ELR (cell line): ENCODE measurements around the gene RAP2B.

Experiments used
- DNase-seq: peaks from one replicate; pipeline ENCODE4 v3.0.0-alpha.2; 2015; ENCODE audit warnings: low read depth

RAP2B gene

DNA sequence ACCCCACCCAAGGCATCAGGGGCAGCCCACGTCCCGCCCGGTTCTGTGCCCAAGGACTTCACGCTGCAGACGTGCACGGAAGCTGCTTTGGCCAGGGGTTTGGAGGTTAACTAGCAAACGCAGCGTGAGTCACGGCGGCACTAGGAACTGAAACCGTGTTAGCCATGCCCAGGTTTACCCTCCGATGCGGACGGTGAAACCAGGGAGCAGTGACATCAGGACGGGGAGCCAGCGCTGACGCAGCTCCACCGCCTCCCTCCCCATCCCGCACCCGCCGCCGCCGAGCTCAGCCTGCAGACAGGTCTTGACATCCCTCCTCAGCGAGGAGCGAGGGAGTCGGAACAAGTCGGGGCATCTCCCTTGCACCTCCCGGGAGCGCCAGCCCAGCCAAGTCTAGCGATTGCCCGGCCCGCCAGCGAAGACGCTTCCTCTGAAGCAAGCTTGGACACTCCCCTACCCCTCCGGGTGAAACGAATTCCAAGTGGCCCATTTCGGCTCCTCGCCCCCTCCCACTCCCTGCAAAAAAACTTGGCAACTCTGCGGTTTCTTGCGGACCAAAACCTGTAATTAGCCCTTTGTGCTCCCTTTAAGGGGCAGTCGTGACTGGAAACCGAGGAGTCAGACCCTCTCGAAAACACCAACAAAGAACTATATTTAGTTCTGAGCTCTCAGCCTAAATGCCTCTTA is 1.4 kb upstream of the RAP2B start:
- peak; percentile 93 for DNase-seq

DNA sequence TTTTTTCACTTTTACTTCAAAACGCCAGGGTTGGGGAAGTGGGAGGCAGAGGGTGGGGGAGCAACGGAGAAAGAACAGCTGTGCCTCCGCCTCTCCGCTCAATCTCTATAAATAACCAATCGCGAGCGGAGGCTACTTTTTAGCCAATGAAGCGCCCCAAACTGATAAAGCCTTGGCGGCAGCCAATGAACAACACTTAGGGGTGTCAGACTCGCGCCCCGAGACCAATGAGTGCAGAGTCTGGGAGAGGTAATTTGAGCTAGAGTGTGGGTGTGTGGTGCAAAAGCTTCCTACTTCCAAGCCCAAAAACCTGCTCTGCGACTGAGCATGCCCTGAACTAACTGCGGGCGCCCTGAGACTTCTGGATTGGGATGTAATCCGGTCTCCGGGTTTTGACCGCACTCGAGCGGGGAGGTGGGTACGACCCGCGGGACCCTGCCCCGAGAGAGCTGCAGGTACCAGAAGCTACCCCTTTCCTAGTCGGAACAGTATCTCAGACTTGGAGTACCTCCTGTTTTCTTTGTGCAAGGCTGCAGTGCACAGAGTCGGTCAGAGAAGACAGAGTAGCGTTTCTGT is 800 bp upstream of the RAP2B start:
- DNase-seq: peak; percentile 100

DNA sequence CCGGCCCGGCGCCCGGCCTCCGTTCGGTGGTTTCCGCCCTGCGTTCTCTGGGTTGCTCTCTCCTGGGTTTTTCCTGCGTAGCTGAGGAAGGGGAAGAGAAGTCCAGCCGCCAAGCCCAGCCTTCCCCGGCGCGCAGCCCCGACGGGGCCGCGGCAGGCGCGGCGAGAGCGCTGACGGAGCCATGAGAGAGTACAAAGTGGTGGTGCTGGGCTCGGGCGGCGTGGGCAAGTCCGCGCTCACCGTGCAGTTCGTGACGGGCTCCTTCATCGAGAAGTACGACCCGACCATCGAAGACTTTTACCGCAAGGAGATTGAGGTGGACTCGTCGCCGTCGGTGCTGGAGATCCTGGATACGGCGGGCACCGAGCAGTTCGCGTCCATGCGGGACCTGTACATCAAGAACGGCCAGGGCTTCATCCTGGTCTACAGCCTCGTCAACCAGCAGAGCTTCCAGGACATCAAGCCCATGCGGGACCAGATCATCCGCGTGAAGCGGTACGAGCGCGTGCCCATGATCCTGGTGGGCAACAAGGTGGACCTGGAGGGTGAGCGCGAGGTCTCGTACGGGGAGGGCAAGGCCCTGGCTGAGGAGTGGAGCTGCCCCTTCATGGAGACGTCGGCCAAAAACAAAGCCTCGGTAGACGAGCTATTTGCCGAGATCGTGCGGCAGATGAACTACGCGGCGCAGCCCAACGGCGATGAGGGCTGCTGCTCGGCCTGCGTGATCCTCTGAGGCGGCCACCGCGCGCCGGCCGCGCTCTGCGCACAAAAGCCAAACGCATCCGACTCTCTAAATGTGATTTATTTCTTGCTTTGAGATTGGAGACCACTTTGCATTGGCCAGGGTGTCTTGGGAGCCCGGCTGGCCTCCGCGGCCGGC is 727 bp downstream of the RAP2B start:
- peak; percentile 51 for DNase-seq

DNA sequence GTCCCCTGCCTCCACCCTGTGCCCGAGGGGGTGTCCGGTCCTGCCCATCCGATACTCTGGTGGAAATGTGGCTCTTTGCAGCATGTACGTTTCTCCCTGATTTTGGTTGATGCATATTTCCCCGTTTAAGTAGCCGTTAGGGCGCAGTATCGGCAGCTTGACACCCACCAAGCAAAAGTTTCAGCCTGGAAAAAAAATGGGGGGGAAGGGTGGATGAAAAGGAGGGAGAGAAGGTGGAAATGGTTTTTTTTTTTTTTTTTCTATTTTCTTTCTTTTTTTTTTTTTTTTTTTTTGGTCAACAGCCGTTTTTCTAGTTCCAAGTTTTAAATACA is 1.3 kb downstream of the RAP2B start:
- peak; percentile 57 for DNase-seq

DNA sequence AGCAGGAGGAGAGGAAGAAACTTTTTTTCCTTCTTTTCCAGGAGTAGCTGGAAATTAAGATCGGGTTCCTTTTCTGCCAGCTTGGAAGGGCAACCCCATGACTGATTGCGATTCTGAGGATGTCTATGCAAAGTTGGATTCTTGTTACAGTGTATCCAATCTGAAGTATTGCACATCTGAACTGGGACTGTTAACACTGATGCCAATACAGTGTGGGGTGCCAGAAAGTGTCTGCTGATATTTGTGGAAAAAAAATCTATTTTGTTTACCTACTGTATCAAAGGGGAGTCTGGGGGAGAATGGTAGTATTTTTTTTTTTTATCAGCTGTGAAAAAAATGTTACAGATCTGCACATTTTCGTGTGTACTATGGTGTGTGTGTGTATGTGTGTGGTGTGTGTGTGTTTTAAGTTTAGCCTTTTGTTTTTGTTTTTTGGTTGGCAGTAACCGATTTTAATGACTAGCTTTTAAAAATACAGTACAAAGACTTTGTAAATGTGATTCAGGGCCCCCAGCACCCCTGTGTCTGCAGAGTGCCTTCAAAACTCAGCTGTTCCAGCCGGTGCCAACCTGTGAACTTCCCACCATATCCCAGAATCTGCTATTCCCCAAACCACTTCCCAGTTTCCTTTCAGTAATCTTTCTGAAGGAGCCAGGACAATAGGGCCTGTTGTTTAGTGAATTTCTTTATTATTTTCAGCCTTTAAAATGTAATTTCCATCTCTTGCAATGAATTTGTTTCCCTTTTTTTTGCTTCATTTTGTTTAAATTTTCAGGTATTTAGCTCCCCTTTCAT is 1.9 kb downstream of the RAP2B start:
- DNase-seq: no peak

DNA sequence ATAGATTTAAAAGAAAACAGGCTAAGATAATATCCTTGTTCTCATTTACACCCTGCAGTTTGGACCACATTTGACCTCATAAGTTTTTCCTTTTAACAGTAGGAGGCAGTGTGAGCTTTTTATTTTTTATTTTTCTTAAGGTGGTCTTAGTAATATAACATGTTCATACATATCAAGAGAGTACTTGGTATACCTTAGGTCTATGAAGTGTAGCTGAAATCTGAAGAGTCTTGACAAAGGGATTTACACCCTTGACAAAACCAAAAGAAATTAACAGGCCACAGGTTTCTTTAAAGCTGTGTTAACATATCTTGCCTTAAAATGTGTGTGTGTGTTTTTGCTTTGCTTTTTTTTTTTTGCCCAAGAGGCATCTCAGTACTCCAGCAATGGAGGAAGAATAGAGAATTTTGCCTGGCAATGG is 3.2 kb downstream of the RAP2B start:
- DNase-seq: peak; percentile 56

DNA sequence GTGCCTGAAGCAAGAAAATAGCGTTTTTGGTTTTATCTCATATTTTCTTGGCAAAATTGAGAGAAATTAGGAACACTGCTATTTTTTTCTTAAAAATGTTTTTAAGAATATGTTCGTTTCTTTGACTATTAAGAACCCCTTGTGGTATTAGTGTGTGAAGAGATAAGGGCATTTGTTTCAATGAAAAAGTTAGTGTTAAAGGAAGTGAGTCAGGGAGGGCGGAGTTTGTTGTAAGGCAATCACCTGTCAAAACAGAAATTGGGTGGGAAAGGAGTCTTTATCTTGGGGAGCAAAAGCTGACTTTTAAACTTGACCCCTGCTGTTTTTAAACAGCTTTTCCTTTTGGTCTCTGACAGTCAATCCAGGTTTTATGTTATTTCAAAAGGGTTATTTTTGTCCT is 4.2 kb downstream of the RAP2B start:
- peak; percentile 57 for DNase-seq

DNA sequence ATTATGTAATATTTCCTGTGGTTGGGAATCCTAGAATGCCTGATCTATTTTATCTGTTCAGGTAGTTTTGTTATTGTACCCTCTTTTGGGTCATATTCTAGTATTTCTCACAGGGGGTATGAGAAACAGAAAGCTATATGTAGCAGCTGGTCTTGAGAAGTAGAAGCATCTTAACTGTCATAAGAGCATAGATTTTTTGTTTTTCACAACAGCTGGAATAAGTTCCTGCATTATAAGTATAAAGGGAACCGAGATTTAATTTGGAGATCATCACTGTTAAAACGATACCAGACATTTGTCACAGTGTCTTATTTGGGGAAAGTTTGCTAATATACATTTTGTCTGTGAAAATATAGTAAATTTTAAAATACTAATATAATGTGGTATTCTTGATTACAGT is 4.8 kb downstream of the RAP2B start:
- no peak for DNase-seq

DNA sequence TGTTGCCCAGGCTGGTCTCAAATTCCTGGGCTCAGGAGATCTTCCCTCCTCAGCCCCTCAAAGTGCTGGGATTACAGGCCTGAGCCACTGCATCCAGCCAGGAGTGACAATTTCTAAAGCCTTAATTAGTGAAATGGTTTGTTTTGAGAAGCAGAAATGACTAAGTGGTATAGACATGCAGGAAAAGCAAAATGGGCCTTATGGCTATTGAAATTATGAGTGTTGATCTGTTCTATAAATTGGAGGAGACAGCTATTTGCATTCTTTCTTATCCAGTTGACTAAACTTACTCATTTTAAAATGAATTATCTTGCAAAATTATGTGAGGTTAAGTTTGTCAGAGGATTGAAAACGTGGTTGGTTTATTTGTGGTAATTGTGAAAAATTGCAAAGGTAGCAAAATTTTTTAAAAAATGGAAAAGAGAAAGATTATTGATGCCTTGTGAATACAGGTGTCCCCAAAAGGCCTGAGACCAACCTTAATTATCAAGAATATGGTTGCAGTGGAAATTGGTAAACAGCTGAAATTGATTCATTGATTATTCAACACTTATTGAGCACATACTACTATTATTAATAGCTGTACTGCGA is 7.9 kb downstream of the RAP2B start:
- peak; percentile 21 for DNase-seq

DNA sequence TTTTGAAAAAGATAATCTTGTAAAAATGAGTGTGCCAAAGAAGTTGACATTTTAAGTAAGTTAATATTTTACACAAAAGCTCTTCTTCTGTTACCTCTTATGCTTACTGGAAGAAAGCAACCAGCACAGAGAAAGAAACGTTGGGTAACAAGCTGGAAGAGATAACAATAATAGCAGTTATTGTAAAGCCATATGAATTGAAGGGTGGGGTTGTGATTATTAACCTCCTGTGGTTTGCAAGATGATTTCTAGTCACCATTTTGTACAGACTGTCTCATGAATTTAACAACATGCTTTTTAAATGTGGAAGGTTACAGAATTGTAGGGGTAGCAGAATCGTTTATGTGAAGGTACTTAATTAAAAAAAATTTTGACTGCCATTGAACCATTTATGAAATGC is 9.2 kb downstream of the RAP2B start:
- no peak for DNase-seq

DNA sequence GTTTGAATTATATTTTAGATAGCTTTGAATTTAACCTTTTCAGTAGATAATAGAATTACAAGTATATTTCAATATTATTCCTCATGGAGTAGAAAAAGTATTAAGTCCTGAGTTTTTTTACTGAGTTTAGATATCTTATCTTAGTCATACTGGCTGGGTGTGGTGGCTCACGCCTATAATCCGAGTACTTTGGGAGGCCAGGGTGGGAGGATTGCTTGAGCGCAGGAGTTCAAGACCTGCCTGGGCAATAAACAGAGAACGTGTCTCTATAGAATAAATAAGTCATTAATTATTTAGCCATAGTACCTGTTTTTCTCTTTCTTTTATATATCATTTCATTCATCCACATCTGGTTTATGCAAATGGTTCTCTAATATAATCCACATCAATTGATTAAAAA is 9.9 kb downstream of the RAP2B start:
- no peak for DNase-seq

DNA sequence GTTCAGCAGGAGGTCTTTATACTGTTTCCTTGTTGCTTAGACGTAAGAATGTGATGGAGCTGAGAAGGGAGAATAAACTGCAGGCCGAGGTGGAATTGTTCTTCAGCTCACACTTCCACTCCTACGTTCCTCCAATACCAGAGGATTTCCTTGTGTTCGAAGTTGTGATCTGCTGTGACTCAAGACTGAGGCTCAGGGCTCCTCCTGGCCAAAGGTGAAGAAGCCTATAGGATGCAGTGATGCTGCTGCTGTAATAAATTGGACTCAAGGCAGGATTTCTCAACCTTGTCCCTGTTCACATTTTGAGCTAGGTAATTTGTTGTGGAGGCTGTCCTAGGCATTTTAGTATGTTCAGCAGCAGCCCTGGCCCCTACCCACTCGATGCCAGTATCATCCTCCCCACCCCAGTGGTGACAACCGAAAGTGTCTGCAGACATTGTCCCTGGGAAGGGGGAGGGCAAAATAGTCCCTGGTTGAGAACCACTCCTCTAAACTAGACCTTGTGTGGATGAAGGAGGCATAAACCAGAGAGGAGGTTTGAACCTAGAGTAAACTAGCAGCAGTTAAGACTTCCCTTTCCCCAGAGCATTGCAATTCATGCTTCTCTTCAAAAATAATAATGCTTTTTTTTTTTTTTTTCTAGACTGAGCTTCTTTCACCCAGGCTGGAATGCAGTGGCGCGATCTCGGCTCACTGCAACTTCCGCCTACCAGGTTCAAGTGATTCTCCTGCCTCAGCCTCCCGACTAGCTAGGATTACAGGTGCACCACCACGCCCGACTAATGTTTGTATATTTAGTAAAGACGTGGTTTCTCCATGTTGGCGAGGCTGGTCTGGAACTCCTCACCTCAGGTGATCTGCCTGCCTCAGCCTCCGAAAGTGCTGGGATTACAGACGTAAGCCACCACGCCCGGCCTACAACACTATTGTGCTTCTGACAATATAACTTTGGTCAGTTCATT is 11.1 kb downstream of the RAP2B start:
- no peak for DNase-seq

DNA sequence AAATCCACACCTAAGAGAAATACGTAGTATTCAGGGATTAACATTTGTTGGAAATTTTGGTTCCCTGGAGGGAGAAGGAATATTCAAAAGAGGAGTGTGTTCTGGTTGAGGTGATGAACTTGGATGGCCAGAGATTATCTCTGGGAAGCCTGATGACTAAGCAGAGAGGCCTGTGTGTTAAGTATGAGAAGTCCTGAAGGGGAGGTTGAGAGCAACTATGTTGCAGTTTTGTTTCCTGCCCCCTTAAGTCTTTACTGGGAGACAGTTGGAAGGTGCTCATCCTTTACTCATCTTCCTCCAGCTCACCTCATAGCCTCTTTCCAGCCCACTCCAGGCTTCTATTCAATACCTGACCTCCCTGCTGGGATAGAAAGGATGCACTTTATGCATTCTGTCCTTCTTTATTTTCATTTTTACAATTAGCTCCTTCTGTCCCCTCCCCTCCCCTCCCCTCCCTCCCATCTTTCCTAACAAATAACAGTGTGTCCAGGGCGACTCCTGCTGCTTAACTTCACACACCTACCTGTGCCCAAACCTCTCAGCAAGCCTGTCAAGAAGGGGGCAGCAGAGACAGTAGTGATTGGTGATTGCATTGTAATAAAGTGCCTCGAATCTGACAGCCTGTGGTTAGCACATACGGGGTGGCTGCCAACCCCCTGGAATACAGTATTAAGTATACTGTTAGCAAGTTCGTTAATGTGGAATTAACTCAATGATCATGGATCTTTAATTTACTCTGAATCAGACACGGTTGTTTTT is 11.9 kb downstream of the RAP2B start:
- peak; percentile 84 for DNase-seq

DNA sequence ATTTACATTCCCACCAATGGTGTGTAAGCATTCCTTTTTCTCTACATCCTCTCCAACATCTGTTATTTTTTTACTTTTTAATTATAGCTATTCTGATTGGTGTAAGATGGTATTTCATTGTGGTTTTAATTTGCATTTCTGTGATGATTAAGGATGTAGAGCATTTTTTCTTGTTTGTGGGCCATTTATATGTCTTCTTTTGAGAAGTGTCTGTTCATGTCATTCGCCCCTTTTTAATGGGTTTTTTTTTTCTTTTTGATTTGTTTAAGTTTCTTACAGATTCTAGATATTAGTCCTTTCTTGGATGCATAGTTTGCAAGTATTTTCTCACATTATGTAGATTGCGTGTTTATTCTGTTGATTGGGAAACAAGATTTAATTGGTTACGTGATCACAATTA is 14.2 kb downstream of the RAP2B start:
- DNase-seq: no peak

DNA sequence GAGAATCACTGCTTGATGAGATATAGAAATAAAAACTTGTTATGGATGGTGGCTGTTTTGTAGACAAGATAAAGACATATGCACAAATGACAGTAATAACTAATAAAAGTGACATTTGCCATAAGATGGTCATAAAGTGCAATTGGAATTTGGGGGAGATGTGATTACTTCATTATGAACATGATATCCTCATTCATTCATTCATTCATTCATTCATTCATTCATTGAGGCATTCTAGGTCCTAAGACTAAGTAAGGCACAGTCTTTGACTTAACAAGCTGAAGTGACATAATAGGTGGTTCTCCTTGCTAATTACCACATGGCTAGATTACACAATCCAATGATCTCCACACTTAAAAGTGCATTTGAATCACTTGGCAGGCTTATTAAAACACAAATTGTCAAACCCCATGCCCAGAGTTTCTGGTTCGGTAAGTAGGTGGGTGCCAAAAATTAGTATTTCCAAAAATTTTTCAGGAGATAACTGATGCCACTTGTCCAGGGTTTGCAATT is 18.9 kb downstream of the RAP2B start:
- DNase-seq: no peak

DNA sequence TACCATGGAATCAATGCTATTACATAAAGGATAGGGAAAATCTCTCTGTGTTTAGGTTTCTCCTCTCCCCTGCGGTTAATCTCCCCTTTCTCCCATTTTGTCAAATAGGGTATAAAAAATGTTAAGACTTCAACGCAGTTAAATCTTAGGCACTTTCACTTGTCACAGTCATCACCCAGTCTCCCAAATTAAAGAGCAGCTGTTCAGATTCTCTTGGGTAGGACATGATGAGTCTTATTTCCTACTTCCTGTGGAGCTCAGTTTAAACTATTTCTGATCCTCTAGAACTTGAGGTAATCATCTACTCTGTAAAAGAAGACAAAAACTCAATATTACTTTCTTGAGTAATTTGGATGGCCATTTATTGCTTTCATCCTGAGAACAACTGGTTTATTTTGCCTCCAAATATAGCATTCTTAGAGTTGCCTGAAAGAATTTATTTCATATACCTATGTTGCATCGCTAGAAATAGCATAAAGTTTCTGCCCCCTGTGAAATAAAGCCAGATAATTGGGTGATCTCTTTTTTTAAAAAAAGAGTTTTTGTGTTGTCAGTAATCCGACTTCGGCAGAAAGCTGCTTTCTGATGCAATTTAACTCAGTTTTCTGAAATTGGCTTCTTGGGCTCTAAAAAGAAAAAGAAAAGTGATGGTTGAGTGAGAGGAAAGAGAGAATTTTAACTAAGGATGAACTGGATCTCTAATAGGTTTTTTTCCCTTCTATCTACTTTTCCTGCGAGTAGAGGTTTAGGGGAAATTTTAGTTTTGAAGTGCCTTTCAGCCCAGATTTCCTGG is 20.7 kb downstream of the RAP2B start:
- no peak for DNase-seq

DNA sequence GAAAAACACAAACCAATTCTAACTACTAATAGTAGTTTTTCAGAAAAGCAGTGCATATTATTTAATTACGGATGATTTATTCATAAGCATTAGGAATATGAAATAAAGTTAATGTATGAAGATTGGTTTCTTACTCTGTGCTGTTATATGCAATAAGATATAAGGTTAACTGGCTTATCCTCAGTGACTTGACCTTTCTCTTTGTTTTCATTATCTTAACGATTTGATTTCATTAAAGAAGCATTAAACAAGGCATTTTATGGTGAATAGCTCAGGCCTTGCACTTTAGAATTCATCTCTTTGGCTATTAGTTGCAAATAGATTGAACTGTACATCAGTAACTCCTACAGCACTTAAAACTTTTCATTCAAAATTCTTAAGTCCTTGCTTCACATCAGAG is 28.9 kb downstream of the RAP2B start:
- no peak for DNase-seq

DNA sequence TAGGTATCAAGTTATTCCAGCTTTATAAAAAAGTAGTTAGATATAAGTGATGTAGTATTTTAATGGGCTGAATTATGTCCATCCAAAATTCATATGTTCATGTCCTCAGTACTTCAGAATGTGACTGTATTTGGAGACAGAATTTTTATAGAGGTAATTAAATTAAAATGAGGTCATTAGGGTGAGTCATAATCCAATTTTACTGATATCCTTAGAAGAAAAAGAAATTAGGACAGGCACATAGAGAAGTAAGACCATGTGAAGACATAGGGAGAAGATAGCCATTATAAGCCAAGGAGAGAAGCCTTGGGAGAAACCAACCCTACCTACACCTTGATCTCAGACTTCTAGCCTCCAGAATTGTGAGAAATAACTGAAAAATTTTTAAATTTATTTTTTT is 30.3 kb downstream of the RAP2B start:
- DNase-seq: no peak
